A673 (cell line): ENCODE measurements around the gene MESP1. TPM values are rescaled to one million over a fixed set of nuclear protein-coding genes. Genes with fewer than 3 reads are reported as not detected.
A peak's percentile ranks its signal among the peaks of the same experiment; 100 is the strongest.

Experiments
- BruUV-seq: library from RNA; stranded (reverse); fragments of 400-500 nt; replicated peaks from 2 replicates; lab custom pipeline; 2021; lab: Mats Ljungman, UMichigan
- CTCF ChIA-PET: fragments of 300-600 bp; sonication (Branson Sonifier 250); formaldehyde crosslinking; loops from one replicate; lab custom pipeline; 2022; ENCODE audit warnings: antibody characterized with exemption; lab: Charles Lee
- POLR2A ChIA-PET: fragments of 300-600 bp; sonication (Branson Sonifier 250); formaldehyde crosslinking; loops from one replicate; lab custom pipeline; 2022; ENCODE audit warnings: antibody characterized with exemption; ENCODE audit not compliant: low non-redundant PET; lab: Charles Lee
- DNase-seq: peaks from one replicate; pipeline ENCODE4 v3.0.0-alpha.2; 2015; ENCODE audit warnings: low spot score
- H3K27ac ChIP-seq: fragments of 200-600 bp; sonication (generic); 2 replicates; pipeline ENCODE4 v1.5.1; 2016; ENCODE audit warnings: mixed run types, low read depth, mild to moderate bottlenecking, mixed read lengths, antibody characterized with exemption, low read length; ENCODE audit not compliant: poor library complexity, severe bottlenecking
- H3K27me3 ChIP-seq: fragments of 200-600 bp; sonication (generic); replicated peaks from 2 replicates; pipeline ENCODE4 v1.6.1; 2017; ENCODE audit warnings: mixed run types, low read depth, mild to moderate bottlenecking, mixed read lengths, antibody characterized with exemption, low read length; ENCODE audit not compliant: insufficient read depth, poor library complexity
- H3K36me3 ChIP-seq: fragments of 200-600 bp; sonication (generic); 2 replicates; pipeline ENCODE4 v1.6.1; 2016; ENCODE audit warnings: mixed run types, mild to moderate bottlenecking, mixed read lengths, antibody characterized with exemption, low read length; ENCODE audit not compliant: insufficient read depth, poor library complexity, severe bottlenecking
- H3K4me1 ChIP-seq: fragments of 200-600 bp; sonication (generic); 2 replicates; pipeline ENCODE4 v1.6.1; 2017; ENCODE audit warnings: mixed run types, mild to moderate bottlenecking, mixed read lengths, antibody characterized with exemption, low read length; ENCODE audit not compliant: insufficient read depth, poor library complexity, severe bottlenecking
- H3K4me3 ChIP-seq: fragments of 200-600 bp; sonication (generic); 2 replicates; pipeline ENCODE4 v1.5.1; 2016; ENCODE audit warnings: low read depth, mixed run types, mild to moderate bottlenecking, mixed read lengths, low read length; ENCODE audit not compliant: poor library complexity, severe bottlenecking
- H3K9me3 ChIP-seq: fragments of 200-600 bp; sonication (generic); 2 replicates; pipeline ENCODE4 v1.6.1; 2016; ENCODE audit warnings: mixed run types, low read depth, mild to moderate bottlenecking, mixed read lengths, antibody characterized with exemption, low read length; ENCODE audit not compliant: poor library complexity, severe bottlenecking
- EZH2 ChIP-seq: fragments of 200-600 bp; sonication (generic); IDR thresholded peaks from 2 replicates; pipeline ENCODE4 v1.6.1; 2017; ENCODE audit warnings: borderline replicate concordance, low read depth, mild to moderate bottlenecking, mixed read lengths, antibody characterized with exemption, low read length; ENCODE audit not compliant: poor library complexity, severe bottlenecking
- intact Hi-C: fragments of 100-400 bp; cut with micrococcal nuclease; formaldehyde crosslinking; loops from one replicate; pipeline ENCODE4 v1.10.0; 2022; ENCODE audit not compliant: unreplicated experiment
- total RNA-seq: library from RNA; stranded (reverse); gene quantifications from 2 replicates; pipeline ENCODE4 v1.2.3, GENCODE V29; 2021
- TF ChIP-seq, protein P1 (sequence below): fragments of 300-800, 200-600 bp; sonication (generic); conservative IDR thresholded peaks from 2 replicates; pipeline ENCODE4 v1.5.1; 2017; ENCODE audit warnings: low read depth, mild to moderate bottlenecking, antibody characterized with exemption, low read length, moderate library complexity, mixed read lengths

MESP1 gene
- total RNA-seq, 1 experiment from 2014 or later = 6.5 TPM

DNA sequence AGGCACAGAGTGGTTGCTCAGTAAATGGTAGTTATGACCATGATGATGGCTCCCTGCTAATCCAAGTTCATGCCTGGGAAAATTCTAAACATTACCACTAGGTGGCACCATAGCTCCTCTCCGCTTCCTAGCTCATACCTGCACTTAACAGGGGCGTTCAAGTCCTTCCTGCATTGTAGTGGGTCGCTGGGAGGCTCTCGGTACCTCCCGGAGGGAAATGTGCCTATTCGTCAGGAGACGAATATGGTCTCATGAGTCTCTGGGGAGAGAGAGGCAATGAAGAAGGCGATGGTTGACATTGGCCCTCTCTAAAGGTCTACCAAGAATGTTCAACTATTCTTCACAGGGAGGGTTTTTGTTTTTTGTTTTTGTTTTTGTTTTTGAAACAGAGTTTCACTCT, 10.9 kb downstream of the MESP1 start:
- Histone ChIP-seq H3K36me3 (no peaks in the 10 kb centered on the region), H3K27me3 (no peaks in the 10 kb centered on the region), H3K4me1 (no peaks in the 10 kb centered on the region), H3K27ac (no peak overlapping the region), H3K9me3 (no peaks in the 10 kb centered on the region), H3K4me3 (no peak overlapping the region)
- TF ChIP-seq, protein P1, sequence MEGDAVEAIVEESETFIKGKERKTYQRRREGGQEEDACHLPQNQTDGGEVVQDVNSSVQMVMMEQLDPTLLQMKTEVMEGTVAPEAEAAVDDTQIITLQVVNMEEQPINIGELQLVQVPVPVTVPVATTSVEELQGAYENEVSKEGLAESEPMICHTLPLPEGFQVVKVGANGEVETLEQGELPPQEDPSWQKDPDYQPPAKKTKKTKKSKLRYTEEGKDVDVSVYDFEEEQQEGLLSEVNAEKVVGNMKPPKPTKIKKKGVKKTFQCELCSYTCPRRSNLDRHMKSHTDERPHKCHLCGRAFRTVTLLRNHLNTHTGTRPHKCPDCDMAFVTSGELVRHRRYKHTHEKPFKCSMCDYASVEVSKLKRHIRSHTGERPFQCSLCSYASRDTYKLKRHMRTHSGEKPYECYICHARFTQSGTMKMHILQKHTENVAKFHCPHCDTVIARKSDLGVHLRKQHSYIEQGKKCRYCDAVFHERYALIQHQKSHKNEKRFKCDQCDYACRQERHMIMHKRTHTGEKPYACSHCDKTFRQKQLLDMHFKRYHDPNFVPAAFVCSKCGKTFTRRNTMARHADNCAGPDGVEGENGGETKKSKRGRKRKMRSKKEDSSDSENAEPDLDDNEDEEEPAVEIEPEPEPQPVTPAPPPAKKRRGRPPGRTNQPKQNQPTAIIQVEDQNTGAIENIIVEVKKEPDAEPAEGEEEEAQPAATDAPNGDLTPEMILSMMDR = peak; percentile 85
- TF ChIP-seq EZH2 = no peak
- intact Hi-C loops = loop anchor here (2.0 to 5.0 kb wide), 2 partner anchors 137 to 347 kb away; no protein-coding TSS in a partner anchor
- BruUV-seq = no TSS peak
- peak; percentile 79 for DNase-seq
- CTCF ChIA-PET = interaction anchor here (0.5 to 1.6 kb wide), 10 partner anchors 10 to 347 kb away, joined by 3 to 23 read pairs (median 6); partner anchors contain the start of gene MESP1
- POLR2A ChIA-PET = interaction anchor here (0.5 to 0.6 kb wide), 2 partner anchors 10 to 598 kb away, joined by 3 to 33 read pairs; no protein-coding TSS in a partner anchor

DNA sequence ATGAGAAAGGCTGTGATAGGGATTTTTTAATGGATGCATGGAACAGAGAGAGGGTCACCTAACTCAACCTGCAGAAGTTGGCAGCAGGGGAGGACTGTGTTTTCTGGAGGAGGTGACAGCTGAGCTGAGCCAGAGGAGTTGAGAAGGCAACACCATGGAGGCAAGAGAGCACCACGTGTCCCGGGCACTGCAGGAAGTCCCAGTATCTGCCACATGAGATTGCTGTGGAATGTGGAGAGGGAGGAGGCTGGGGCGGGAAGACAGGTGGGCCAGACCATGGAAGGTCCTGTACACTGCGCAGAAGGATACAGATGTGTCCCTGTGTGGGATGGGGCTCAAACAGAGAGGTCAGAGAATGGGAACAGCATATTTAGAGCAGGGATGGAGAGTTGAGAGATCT, 15.3 kb downstream of the MESP1 start:
- POLR2A ChIA-PET = no interaction called here
- intact Hi-C loops = no loop called here
- no peaks in the 10 kb centered on the region for H3K9me3 ChIP-seq
- H3K4me1 ChIP-seq = no peaks in the 10 kb centered on the region
- no TSS peak for BruUV-seq
- no peak overlapping the region for H3K27ac ChIP-seq
- no peak for DNase-seq
- TF ChIP-seq EZH2 = no peak
- TF ChIP-seq, protein P1 = no peak
- no peak overlapping the region for H3K4me3 ChIP-seq
- no peaks in the 10 kb centered on the region for H3K27me3 ChIP-seq
- CTCF ChIA-PET = no interaction called here
- no peaks in the 10 kb centered on the region for H3K36me3 ChIP-seq

DNA sequence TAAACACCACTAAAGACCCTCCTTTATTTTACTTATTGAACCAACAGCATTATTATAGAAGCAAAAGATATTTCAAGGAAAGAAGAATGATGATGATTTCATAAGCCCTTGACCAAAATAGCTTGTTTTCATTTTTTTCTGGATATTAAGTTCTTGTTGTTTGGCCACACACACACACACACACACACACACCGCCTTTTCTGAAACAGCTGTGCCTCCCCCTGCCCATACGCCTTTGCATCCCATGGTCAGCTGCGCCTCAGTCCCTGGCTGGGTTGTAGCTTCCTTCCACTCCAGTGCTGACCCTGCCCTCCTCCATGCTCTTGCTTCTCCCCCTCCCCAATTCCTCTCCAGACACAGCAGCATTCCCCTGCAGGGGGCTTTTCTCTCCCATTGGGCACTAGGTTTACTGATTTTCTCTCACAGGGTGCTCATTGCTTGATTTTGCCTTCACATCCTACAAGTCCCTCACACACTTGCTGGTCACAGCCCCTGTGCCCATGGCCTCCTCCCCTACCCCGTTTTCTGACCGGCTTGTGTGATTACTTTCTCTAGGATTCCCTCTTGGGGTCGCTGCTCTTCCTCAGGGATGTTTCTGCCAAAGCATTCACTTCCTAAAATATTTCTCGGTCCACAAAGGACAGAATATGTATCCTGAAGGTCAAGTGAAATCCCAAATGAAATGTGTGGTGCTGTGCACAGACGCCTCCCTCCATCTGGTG, 18.4 kb downstream of the MESP1 start:
- no peak for DNase-seq
- ChIA-PET POLR2A (no interaction called here), CTCF (no interaction called here)
- Histone ChIP-seq H3K27me3 (no peaks in the 10 kb centered on the region), H3K4me1 (peaks cover 10% of the 10 kb centered on the region), H3K27ac (no peak overlapping the region), H3K9me3 (no peaks in the 10 kb centered on the region), H3K36me3 (no peaks in the 10 kb centered on the region), H3K4me3 (no peak overlapping the region)
- BruUV-seq = no TSS peak
- no peak for TF ChIP-seq EZH2
- TF ChIP-seq, protein P1 = no peak
- intact Hi-C loops = no loop called here
